Cardiac fibroblast (primary cell): Measurements from ENCODE around the gene ADCY5.

ENCODE experiments used
- DNase-seq, 2 donors: peaks; one replicate each; pipeline versions ENCODE4 v3.0.0 to v3.0.0-alpha.2; 2010; ENCODE audit warnings: low read depth in 2 of 2
- H3K4me3 ChIP-seq, 2 donors: replicated peaks in 1 of 2; 1 replicate in 1 of 2; 2 replicates in 1 of 2; pipeline ENCODE4 v1.5.1; 2011; ENCODE audit warnings: low read depth in 2 of 2, low read length in 2 of 2, mild to moderate bottlenecking in 2 of 2, moderate library complexity in 1 of 2
- TF ChIP-seq, protein P1 (sequence below): IDR thresholded peaks from one replicate; pipeline ENCODE4 v1.5.1; 2011; ENCODE audit warnings: low read depth, mild to moderate bottlenecking, low read length, inconsistent platforms

ADCY5 gene

GRCh38 chr3:123327480-123327879, 121.4 kb downstream of the ADCY5 start:
- TF ChIP-seq, protein P1, sequence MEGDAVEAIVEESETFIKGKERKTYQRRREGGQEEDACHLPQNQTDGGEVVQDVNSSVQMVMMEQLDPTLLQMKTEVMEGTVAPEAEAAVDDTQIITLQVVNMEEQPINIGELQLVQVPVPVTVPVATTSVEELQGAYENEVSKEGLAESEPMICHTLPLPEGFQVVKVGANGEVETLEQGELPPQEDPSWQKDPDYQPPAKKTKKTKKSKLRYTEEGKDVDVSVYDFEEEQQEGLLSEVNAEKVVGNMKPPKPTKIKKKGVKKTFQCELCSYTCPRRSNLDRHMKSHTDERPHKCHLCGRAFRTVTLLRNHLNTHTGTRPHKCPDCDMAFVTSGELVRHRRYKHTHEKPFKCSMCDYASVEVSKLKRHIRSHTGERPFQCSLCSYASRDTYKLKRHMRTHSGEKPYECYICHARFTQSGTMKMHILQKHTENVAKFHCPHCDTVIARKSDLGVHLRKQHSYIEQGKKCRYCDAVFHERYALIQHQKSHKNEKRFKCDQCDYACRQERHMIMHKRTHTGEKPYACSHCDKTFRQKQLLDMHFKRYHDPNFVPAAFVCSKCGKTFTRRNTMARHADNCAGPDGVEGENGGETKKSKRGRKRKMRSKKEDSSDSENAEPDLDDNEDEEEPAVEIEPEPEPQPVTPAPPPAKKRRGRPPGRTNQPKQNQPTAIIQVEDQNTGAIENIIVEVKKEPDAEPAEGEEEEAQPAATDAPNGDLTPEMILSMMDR: no peak
- DNase-seq: no peak
- H3K4me3 ChIP-seq: no peak overlapping the region

DNA sequence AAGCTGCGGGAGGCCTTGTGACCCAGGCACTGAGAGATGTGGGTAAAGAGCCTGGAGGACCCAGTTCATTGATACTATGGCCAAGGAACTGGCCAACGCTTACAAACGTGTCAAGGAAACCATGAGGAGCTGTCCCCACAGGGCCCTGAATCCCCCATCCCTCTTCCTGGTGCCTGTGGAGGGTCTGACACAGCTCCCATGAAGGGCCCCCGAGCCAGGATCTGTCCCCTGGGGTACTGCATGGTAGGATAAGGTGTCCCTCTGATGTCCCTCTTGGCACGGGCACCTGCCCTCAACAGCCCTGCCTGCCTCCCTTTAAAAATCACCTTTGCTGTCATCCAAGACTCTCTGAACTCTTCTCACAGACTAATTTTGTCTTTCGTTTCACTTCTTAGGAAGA, 122.4 kb downstream of the ADCY5 start:
- no peak for DNase-seq
- H3K4me3 ChIP-seq: no peak overlapping the region
- TF ChIP-seq, protein P1: no peak

GRCh38 chr3:123325766-123326256, 123.1 kb downstream of the ADCY5 start:
- TF ChIP-seq, protein P1: no peak
- DNase-seq: no peak
- H3K4me3 ChIP-seq: no peak overlapping the region

DNA sequence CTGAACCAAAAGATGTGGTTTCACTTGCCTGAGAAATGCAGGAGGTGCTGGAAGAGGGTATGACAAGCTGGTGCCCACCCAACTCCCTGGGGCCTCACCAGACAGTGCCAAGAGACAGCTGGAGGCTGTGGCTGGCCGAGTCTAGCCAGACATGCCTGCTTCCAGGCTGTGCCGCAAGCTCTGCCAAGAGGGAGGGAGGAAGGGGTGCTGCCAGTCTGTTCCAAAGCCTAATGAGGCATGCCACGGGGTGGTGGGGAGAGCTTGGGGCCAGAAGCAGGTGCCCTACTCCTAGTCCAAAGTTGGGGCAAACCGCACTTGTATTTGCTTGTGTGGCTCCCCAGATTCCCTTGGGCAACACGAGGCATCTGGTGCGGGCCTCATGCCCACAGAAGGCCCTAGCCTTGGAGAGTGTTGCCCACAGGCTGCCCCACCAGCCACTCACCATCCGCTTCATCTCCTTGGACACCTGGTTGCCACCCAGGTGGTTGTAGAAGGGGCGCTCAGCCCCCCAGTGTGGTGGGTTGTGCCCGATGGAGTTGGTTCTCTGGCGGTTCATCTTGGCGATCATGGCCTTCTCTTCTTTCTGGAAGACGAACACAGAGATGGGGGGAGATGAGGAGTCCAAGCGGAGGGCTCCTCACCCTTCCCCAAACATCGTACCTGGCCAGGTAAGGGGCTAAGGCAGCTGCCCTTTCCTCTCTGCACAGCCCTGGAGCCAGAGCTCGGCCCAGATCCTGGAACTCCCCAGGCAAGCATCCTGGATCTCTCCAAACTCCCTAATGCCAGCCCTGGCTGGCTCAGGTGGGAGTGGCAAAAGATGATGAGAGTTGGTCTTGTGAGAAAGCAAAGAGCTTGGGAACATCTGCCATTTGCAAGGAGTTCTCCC, 123.8 kb downstream of the ADCY5 start:
- DNase-seq: no peak
- TF ChIP-seq, protein P1: no peak
- no peak overlapping the region for H3K4me3 ChIP-seq

DNA sequence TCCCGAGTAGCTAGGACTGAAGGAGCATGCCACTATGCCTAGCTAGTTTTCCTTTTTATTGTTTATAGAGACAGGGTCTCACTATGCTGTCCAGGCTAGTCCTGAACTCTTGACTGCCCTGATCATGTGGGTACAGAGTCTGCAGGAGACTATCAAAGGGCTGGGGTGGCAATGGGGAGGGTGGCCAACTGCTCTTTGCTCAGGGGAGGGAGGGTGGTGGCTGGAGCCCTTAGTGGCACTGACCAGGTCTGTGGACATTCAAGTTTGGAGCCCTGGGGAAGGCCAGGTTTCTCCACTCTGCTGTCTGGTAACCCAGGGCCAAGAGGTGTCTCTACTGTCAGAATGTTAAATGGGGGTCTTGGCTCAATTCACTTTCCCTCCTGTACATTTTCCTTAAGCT, 125.1 kb downstream of the ADCY5 start:
- no peak overlapping the region for H3K4me3 ChIP-seq
- TF ChIP-seq, protein P1: no peak
- DNase-seq: no peak

- H3K4me3 ChIP-seq: no peak overlapping the region
- no peak for DNase-seq
- TF ChIP-seq, protein P1: no peak
Measured at GRCh38 chr3:123322866-123323265, 126.0 kb downstream of the ADCY5 start.
